Measurements from ENCODE around the gene PDGFD.
"Not testable (repeated sequence)": the region's sequence is repeated elsewhere in the genome, so short reads cannot be mapped to it uniquely, and the experiment has no call there.

The PDGFD gene

DNA sequence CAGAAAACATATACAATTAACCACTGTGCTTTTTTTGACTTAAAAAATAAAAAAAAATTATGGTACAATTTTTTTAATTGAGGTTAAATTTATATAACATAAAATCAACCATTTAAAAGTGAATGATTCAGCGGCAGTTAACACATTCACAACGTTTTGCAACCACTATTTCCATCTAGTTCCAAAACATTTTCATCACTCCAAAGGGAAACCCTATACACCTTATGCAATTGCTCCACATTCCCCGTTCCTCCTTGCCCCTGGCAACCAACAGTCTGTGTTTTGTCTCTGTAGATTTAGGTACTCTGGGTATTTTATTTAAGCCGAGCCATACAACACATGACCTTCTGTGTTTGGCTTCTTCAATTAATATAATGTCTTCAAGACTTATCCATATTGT, 112.2 kb downstream of the PDGFD start:
- no peak for DNase-seq

DNA sequence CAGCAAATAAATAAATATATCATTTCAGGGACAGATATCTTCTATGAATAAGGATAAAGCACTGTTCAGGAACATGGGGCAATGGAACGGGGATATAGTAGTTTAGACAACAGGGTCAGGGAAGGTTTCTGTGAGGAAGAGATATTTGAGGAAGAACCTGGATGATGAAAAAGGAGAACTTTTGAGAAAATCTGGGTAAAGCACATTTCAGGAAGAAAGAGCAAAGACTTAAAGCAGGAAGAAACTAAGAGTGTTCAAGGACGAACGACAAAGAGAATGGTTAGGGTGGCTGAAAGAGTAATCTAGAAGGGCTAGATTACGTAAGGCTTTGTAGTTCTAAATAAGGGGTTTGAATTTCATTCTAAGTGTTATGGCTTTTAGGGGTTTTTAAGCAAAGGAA, 114.8 kb downstream of the PDGFD start:
- no peak for DNase-seq

DNA sequence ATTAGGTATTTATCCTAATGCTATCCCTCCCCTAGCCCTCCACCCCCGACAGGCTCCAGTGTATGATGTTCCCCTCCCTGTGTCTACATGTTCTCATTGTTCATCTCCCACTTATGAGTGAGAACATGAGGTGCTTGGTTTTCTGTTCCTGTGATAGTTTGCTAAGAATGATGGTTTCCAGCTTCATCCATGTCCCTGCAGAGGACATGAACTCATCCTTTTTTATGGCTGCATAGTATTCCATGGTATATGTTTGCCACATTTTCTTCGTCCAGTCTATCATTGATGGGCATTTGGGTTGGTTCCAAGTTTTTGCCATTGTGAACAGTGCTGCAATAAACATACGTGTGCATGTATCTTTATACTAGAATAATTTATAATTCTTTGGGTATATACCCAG, 117.1 kb downstream of the PDGFD start:
- not testable (repeated sequence) for DNase-seq

DNA sequence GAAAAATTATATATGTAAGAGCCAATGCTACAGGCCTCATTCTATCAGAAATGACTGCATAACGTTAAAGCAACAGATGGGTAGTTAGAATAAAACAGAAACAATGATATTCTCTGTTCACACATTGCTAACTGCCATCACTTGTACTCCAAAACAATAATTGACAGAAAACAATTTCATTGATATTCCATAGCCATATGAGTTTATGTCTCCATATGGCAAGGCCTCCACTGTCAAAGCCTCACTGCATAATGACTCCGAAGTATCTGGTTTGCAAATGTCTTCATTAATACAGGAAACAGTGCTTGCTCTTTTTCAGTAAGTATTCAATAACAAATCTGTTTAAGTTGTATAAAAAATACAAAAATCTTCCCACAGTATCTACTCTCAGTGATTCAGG, 117.6 kb downstream of the PDGFD start:
- DNase-seq, result no peak

GRCh38 chr11:104043678-104044239, 120.2 kb downstream of the PDGFD start:
- DNase-seq, result peak; percentile 39

DNA sequence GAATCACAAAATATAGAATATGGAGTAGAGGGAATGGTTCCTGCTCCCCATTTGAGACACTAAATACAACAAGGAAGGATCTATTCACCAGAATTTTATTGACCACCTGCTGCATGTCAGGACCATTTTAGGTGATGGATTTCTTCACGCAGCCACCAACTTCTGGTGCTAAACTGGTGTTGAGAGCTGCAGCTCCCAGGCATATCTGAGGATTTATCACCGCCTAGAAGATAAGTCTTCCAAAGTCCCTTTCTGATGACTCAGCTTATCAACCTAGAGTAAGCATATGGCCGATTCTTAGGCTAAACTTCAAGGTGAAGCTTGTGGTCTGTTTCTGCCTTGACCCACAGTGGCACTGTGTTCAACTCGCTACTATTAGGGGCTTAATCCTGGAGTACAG, 120.8 kb downstream of the PDGFD start:
- peak; percentile 19 for DNase-seq

DNA sequence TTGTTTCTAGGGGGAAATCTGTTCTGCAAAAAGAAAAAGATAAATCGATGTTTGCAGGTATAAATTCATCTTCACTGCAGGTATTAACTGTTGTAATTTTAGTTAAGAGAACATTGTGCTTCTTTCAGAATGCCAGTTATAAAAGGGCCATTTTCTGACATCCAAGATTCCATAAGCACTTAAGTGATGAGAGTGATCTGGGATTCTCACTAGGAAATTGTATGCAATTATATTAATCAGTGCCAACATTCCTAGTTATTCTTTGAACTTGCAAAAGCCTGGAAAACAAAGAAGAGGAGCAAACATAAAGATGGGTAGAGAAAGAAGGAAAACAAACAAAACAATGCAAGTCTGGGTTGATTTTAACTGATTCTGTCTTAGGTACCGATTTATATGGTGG, 122.2 kb downstream of the PDGFD start:
- DNase-seq, result no peak

DNA sequence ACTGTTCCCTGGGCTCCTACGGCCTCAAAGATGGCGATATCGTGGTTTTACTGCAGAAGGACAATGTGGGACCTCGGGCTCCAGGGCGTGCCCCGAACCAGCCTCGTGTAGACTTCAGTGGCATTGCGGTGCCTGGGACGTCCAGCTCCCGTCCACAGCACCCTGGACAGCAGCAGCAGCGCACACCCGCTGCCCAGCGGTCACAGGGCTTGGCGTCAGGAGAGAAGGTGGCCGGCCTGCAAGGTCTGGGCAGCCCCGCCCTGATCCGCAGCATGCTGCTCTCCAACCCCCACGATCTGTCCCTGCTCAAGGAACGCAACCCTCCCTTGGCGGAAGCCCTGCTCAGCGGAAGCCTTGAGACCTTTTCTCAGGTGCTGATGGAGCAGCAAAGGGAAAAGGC, 127.0 kb downstream of the PDGFD start:
- DNase-seq, result no peak

DNA sequence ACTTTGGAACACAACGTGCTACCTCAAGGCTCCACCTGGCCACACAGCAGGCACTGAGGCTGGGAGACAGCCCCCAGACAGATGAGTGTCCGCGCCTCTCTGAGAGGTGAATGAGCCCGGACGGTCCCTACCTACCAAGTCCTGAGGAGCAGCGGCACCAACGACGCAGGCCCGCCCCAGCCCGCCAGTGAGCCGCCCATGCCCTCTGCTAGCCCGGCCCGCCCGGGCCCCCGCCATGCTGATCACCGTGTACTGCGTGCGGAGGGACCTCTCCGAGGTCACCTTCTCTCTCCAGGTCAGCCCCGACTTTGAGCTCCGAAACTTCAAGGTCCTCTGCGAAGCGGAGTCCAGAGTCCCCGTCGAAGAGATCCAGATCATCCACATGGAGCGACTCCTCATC, 127.4 kb downstream of the PDGFD start, which contains the start of gene DDI1:
DDI1 (plus strand) TSS at position 53 of the 400 bp plus-strand sequence; CDS start at position 236, 183 bp downstream.
- no peak for DNase-seq

GRCh38 chr11:104033561-104033960, 130.4 kb downstream of the PDGFD start:
- no peak for DNase-seq

GRCh38 chr11:104033134-104033533, 130.8 kb downstream of the PDGFD start:
- peak; percentile 88 for DNase-seq

GRCh38 chr11:104028476-104029263, 135.3 kb downstream of the PDGFD start:
- DNase-seq, result no peak

DNA sequence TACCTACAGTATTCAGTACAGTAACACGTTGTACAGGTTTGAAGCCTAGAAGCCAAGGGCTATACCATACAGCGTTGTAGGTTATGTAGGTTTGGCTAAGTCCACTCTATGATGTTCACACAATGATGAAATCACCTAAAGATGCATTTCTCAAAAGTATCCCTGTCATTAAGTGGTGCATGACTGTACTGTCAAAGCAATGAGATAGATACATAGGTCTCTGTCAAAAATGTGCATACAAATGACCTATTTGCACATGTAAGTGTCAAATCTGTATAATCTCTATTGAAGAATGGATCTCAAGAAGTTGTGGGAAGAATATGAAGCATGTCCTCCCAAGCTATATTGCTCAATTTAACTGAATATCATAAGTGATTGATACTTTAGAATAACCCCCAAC, 139.4 kb downstream of the PDGFD start:
- no peak for DNase-seq

GRCh38 chr11:104015649-104016415, 148.1 kb downstream of the PDGFD start:
- DNase-seq, result no peak

- DNase-seq, result peak; percentile 35
Measured at GRCh38 chr11:104011044-104011443, 152.9 kb downstream of the PDGFD start.

- no peak for DNase-seq
Measured at GRCh38 chr11:104009744-104010143, 154.2 kb downstream of the PDGFD start.

- DNase-seq, result no peak
Measured at GRCh38 chr11:104005234-104005855, 158.6 kb downstream of the PDGFD start.

DNA sequence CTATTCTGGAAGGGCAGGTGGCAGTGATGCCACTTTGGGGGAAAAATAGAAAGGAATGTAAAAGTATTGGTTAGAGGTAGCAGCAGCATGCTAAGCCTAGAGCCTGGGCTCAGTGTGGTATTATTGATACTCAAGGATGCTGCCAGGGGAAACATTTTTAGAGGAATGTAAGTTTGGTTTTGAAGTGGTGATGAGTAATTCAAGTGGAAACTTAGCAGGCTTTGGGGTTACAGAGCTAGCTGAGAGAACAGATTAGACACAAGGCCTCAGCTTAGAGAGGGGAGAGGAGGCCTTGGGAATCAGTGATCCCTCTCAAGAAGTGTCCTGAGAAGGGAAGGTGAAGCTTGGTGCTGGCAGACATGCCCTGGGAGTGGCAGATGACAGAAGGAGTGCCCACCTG, 160.5 kb downstream of the PDGFD start:
- peak; percentile 89 for DNase-seq

DNA sequence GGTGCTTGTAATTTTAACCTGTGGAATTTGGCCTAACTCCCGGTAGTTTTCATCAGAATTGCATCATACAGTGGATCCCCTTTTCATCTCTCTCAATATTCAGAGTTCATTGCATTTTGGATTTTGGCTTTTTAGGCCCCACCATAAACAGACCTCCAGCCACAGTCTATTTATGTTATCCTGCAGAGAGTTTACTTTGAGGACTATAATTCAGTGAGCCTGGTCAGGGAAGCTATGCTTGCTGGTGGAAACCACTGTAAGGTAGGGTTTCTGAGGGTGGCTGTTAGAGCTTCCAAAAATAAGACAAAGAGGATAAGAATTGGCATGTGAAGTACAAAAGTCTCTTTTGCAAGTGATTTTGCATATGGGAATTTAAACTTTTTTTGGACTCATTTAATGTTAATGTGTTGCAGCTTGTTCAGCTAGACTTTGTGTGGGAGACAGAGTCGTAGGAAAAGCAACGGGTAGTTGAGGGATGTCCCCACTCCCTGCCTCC, 162.3 kb downstream of the PDGFD start:
- peak; percentile 89 for DNase-seq

GRCh38 chr11:104000798-104001197, 163.1 kb downstream of the PDGFD start:
- DNase-seq, result peak; percentile 96

DNA sequence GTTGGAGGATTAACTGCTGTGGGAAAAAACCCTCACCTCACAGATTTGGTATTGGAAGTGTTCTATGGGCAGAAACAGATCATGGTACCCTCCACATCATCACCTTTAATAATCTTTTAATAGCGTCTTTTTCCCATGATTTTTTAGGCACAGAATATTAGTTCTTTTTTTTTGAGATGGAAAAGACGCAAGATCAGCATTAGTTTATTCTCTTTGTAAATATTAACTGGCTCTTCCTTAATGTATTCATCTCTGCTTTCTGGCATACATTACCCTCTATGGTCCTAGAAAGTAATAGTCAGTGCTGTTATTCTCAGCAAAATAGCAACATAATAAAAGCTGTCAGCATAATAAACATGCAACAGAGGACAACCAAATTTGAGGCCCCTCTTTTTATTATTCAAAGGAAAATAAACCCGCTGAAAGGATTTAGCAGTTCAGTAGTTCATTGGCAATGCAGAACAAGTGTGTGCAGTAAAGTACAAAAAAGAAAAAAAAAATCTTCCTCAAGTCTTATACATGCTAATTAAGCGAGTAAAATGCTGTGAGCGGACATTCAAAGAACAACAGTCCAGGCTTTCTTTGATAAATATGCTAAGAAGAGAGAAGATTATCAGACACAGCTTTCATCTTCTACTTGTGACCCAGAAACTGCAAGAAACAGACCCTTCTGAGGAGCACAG, 165.0 kb downstream of the PDGFD start:
- DNase-seq, result no peak

DNA sequence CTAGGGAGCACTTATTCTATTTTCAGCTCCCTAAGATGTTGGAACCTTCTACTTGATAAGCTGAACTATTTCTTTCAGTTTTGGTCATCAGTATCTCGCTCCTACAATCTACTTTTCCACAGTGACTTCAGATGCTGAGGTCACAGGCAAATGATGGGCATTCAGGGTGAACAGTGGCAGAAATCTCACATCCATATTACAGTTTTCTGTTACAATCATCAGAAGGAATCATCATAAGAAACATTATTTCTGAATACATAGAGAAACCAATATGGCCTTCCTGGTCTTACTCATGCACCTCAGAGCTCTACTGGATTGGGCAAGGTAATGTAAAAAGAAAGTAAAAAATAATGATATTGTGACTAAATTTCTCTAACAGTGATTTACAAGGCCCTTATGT, 166.9 kb downstream of the PDGFD start:
- DNase-seq, result no peak

DNA sequence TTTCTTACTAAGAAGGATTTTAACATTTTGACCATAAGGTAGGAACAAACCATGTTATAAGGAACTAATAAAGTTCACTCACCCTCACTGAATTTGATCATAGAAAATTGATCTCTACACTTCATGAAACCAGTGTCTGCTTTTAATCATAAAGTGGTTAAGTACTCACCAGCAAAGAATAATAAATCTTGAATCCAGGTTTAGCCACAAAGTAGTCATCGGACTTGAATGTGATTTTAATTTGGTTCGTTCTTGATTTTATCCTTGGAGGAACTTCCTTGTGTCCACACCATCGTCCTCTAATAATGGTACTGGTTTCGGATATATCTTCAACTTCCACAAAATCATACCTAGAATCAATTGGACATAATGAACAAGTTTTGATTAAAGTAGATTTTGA, 168.1 kb downstream of the PDGFD start:
- DNase-seq, result peak; percentile 87
